Liver (tissue), 9 donors: Measurements from ENCODE around the gene FAM184B. TPM values are rescaled to one million over a fixed set of nuclear protein-coding genes. Genes with fewer than 3 reads are reported as not detected.

Experiments used
- DNase-seq: peaks from one replicate; pipeline ENCODE4 v3.0.0-alpha.2; 2017; ENCODE audit warnings: low spot score
- H3K27ac ChIP-seq, 2 donors: one replicate each; pipeline ENCODE4 v1.7.0; 2013; ENCODE audit warnings: inconsistent platforms in 2 of 2, low read length in 2 of 2, control low read depth in 1 of 2, low read depth in 1 of 2, mild to moderate bottlenecking in 1 of 2
- H3K27me3 ChIP-seq, 4 donors: one replicate each; pipeline versions ENCODE4 v1.6.1 to v1.7.0; 2013; ENCODE audit warnings: low read length in 3 of 4, inconsistent platforms in 1 of 4, mild to moderate bottlenecking in 1 of 4, moderate library complexity in 1 of 4; ENCODE audit not compliant: control insufficient read depth in 4 of 4, insufficient read depth in 4 of 4
- H3K36me3 ChIP-seq, 4 donors: one replicate each; pipeline versions ENCODE4 v1.6.1 to v1.7.0; 2013; ENCODE audit warnings: low read length in 3 of 4, mild to moderate bottlenecking in 3 of 4, low read depth in 1 of 4, moderate library complexity in 1 of 4; ENCODE audit not compliant: control insufficient read depth in 4 of 4, insufficient read depth in 3 of 4
- H3K4me1 ChIP-seq, 4 donors: one replicate each; pipeline versions ENCODE4 v1.6.1 to v1.7.0; 2013; ENCODE audit warnings: low read length in 3 of 4, mild to moderate bottlenecking in 3 of 4, moderate library complexity in 1 of 4; ENCODE audit not compliant: control insufficient read depth in 4 of 4, insufficient read depth in 4 of 4
- H3K4me3 ChIP-seq, 3 donors: one replicate each; pipeline versions ENCODE4 v1.6.1 to v1.7.0; 2013; ENCODE audit warnings: low read length in 3 of 3, control low read depth in 1 of 3, low read depth in 1 of 3, mild to moderate bottlenecking in 1 of 3
- H3K9ac ChIP-seq, 2 donors: one replicate each; pipeline ENCODE4 v1.7.0; 2013; ENCODE audit warnings: low read length in 2 of 2, mild to moderate bottlenecking in 2 of 2, moderate library complexity in 2 of 2, control low read depth in 1 of 2, low read depth in 1 of 2
- H3K9me3 ChIP-seq, 4 donors: one replicate each; pipeline versions ENCODE4 v1.6.1 to v1.7.0; 2013; ENCODE audit warnings: low read length in 3 of 4; ENCODE audit not compliant: control insufficient read depth in 4 of 4
- FOXA1 ChIP-seq: IDR thresholded peaks from 2 replicates; pipeline ENCODE4 v1.6.1; 2016; ENCODE audit warnings: antibody characterized with exemption
- FOXA2 ChIP-seq: IDR thresholded peaks from 2 replicates; pipeline ENCODE4 v1.6.1; 2016; ENCODE audit warnings: antibody characterized with exemption
- GABPA ChIP-seq, 2 donors: IDR thresholded peaks in 1 of 2; conservative IDR thresholded peaks in 1 of 2; 2 replicates each; pipeline ENCODE4 v1.6.1; 2016; ENCODE audit warnings: antibody characterized with exemption in 2 of 2, mild to moderate bottlenecking in 1 of 2, moderate library complexity in 1 of 2
- JUND ChIP-seq, 2 donors: IDR thresholded peaks; 2 replicates each; pipeline ENCODE4 v1.6.1; 2016; ENCODE audit warnings: antibody characterized with exemption in 2 of 2
- NR2F2 ChIP-seq: IDR thresholded peaks from 2 replicates; pipeline ENCODE4 v1.6.1; 2016; ENCODE audit warnings: antibody characterized with exemption
- RAD21 ChIP-seq, 2 donors: IDR thresholded peaks; 2 replicates each; pipeline ENCODE4 v1.6.1; 2016; ENCODE audit warnings: antibody characterized with exemption in 2 of 2, mild to moderate bottlenecking in 2 of 2
- REST ChIP-seq: IDR thresholded peaks from 2 replicates; pipeline ENCODE4 v1.6.1; 2016; ENCODE audit warnings: antibody characterized with exemption, mild to moderate bottlenecking
- RXRA ChIP-seq, 2 donors: IDR thresholded peaks; 2 replicates each; pipeline ENCODE4 v1.6.1; 2017 to 2018; ENCODE audit warnings: antibody characterized with exemption in 2 of 2, mild to moderate bottlenecking in 1 of 2
- SP1 ChIP-seq: IDR thresholded peaks from 2 replicates; pipeline ENCODE4 v1.6.1; 2018; ENCODE audit warnings: antibody characterized with exemption, mild to moderate bottlenecking
- TAF1 ChIP-seq: conservative IDR thresholded peaks from 2 replicates; pipeline ENCODE4 v1.6.1; 2016; ENCODE audit warnings: antibody characterized with exemption, mild to moderate bottlenecking
- YY1 ChIP-seq: IDR thresholded peaks from 2 replicates; pipeline ENCODE4 v1.6.1; 2016; ENCODE audit warnings: antibody characterized with exemption, mild to moderate bottlenecking
- ZBTB33 ChIP-seq: IDR thresholded peaks from 2 replicates; pipeline ENCODE4 v1.6.1; 2016; ENCODE audit warnings: antibody characterized with exemption
- WGBS: extraction: QIAGEN DNeasy Blood & Tissue Kit; methylation state at CpG from one replicate; pipeline ENCODE4 v1.1.7; 2013; 5-methylcytosine and 5-hydroxymethylcytosine counted together
- polyA plus RNA-seq, 2 donors: library from polyadenylated mRNA; stranded (reverse) in 1 of 2; unstranded in 1 of 2; fragments of 200-250 nt in 1 of 2; fragments of >200 nt in 1 of 2; fragmentation: Nextera tagmentation in 1 of 2; extraction: Ambion mirVana in 1 of 2; gene quantifications; one replicate each; pipeline versions ENCODE4 v1.2.1 to v1.2.3, GENCODE V29; 2013 to 2015
- total RNA-seq, 2 donors: library from RNA; depleted of rRNA; stranded (reverse); fragments of >200 nt; gene quantifications; one replicate each; pipeline ENCODE4 v1.2.3, GENCODE V29; 2014
- donor health status: healthy.
- donor health status: healthy.
- donor health status: healthy.
- donor health status: healthy.
- donor health status: healthy.

Gene FAM184B
- total and polyA plus RNA-seq, 4 donors = 0.01 TPM; not detected in 3

GRCh38 chr4:17613761-17614415 lies 167.5 kb downstream of the FAM184B start:
- Histone ChIP-seq H3K27ac (peak overlapping the region; percentile 80 to 86), H3K27me3 (no peaks in the 10 kb centered on the region), H3K4me1 (peaks cover 4 to 22% (median 19%) of the 10 kb centered on the region in 4 donors), H3K9me3 (no peaks in the 10 kb centered on the region), H3K9ac (peak overlapping the region; percentile 80 to 99), H3K4me3 (peak overlapping the region; percentile 55 to 99 (median 94)), H3K36me3 (peaks cover 0 to 5% (median 1%) of the 10 kb centered on the region in 4 donors)
- 2% methylated on average over 23 of the region's 23 CpGs for WGBS
- no peak for TF ChIP-seq REST
- DNase-seq = no peak

- 86% methylated on average over 3 of the region's 3 CpGs for WGBS
- DNase-seq = no peak
- no peaks in the 10 kb centered on the region for H3K4me1 ChIP-seq
- no peak for TF ChIP-seq RXRA (IDR thresholded peaks at IDR 0.05)
- no peak for TF ChIP-seq RAD21 (IDR thresholded peaks at IDR 0.05)
- TF ChIP-seq GABPA (IDR thresholded peaks at IDR 0.05 in 1 of 2, conservative IDR thresholded peaks at IDR 0.05 in 1 of 2) = no peak
- no peak for TF ChIP-seq REST
- no peak for TF ChIP-seq TAF1
- TF ChIP-seq FOXA1 = no peak
- no peak for TF ChIP-seq YY1
- TF ChIP-seq SP1 = no peak
- TF ChIP-seq JUND (IDR thresholded peaks at IDR 0.05) = no peak
- no peak for TF ChIP-seq NR2F2
- TF ChIP-seq ZBTB33 = no peak
- TF ChIP-seq FOXA2 = no peak
- no peaks in the 10 kb centered on the region for H3K9me3 ChIP-seq
- no peaks in the 10 kb centered on the region for H3K27me3 ChIP-seq
- peaks cover 19 to 73% (median 53%) of the 10 kb centered on the region in 4 donors for H3K36me3 ChIP-seq
- no peak overlapping the region for H3K9ac ChIP-seq
- no peak overlapping the region for H3K27ac ChIP-seq
- H3K4me3 ChIP-seq = no peak overlapping the region
Measured at GRCh38 chr4:17605236-17605635, 176.2 kb downstream of the FAM184B start.
